Cerebellar nuclear complex (tissue), 1 donor: ENCODE results near the gene NEDD4L.

Source experiments
- DNase-seq, 2 experiments: peaks; one replicate each; lab custom pipeline; 2025; lab: John Stamatoyannopoulos, UW

Gene NEDD4L

GRCh38 chr18:58398648-58399398 lies 354.8 kb downstream of the NEDD4L start:
- DNase-seq: no peak

DNA sequence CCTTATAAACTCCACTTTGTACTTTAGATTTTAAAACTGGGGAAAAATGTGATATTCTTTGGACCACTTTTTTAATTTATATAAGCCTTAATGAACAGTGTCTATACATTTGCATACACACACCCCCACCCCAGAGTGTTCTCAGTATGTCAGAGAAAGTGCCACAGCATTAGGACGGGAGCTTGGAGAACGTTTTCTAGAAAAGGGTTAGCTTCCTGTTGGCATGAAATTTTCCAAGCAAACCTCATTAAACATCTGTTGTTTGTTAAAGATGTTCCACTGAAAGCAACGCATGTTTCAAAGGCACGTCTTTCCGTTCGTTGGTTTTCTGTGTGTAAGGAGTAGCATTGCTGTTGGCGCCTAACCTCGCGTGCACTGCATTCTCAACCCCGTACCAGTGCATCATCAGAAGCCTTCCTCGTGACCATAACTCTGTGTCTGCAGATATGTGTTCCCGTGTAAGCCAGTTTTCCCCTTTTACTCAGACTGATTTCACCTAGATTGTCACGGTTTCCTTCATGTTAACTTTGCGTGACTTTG lies 356.4 kb downstream of the NEDD4L start:
- no peak for DNase-seq

DNA sequence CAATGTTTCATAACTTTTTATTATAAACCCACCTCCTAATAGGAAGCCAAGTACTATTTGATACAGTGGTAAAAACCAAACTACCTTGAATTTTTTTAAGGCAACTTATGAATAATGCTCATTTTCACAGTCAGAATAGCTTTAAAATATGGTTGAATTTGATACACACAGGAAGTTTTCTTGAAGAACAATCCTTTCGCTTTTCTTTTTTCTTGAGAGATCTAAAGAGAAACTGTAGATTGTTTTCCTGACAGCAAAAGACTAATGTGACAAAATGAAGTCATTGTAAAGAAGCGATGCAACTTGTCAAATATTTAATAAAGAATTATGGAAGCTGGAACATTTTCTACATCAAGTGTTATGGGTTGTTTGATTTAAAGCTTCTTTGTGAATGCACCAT lies 357.2 kb downstream of the NEDD4L start:
- no peak for DNase-seq

GRCh38 chr18:58402247-58402646 lies 358.2 kb downstream of the NEDD4L start:
- DNase-seq: no peak

DNA sequence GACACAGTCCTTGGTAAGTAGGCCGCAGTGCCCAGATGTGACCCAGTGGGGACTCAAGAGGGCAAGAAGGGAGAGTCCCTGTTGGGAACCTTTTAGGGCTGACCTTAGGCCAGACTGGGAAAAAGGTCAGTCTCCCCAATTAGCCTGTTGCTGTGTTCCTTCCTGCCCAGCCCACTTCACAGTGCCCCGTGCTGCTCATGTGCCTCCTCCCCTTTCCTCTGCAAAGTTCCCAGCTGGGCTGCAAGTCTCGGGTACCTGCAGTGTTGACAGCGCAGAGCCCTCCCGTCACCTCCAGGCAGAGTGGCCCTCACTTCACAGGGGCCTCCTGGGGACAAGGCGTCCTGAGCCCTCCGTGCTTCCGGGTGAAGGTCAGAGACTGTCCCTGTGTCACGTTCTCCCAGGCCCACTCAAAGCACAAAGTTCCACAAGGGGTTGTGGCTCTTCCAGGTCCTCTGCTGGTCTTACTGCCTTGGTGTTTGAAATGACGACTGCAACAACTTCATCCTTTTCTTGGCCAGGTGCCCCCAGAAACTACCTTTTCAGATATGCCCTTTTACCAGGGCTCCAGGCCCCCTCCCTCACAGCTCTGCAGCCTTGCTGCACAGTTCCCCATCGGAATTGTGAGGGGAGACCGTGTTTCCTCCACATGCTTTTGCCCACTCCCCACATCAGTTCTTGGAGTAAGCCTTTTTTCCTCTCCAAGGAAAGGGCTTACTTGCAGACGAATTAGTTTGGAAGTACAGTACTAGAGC lies 359.1 kb downstream of the NEDD4L start:
- no peak for DNase-seq

- no peak for DNase-seq
Observed at GRCh38 chr18:58403799-58404455, 359.9 kb downstream of the NEDD4L start.

- no peak for DNase-seq
Observed at GRCh38 chr18:58405107-58405898, 361.3 kb downstream of the NEDD4L start.

DNA sequence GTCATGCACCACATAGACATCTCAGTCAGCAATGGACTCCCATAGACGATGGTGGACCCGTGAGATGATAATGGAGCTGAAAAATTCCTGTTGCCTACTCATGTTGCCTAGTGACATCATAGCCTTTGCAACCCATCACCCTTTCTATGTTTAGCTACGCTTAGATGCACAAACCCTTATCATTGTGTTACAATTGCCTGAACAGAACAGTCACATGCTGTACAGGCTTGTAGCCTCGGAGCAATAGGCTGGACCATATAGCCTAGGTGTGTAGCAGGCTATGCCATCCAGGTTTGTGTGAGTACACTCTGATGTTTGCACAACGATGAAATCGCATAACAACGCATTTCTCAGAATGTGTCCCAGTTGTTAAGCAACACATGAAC lies 363.2 kb downstream of the NEDD4L start:
- no peak for DNase-seq

DNA sequence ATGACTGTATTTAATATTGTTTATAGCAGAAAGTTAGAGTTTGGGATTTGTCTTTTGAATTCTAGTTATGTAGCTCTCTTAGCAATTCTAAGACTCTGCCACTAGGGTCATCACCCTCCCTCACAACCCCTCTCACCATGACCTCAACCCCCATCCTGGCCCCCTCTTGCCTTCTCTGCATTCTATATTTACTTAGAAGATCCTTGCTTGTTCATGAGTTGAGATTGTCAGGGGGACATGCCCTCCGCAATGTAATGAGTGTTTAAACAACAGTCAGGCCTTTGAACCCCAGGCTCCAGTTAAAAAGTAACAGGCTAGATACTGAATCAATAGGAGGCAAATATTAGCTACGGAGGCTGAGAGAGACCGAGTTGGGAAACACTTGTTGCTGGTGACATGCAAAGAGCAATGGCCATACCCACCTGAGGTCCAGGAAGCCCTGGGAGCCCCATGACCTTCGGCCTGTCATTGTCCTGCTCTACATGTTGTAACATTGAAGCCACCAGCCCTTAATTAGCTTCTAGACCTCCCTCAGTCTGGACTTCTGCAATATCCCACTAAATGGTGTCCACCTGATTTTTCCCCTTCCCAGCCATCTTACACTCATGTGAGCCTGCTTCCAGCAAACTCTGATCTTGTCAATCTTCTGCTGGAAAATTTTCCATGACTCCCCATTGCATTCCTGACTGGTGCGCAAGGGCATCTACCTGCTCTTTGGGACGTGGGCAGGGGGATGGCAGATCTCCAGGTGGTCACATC lies 363.8 kb downstream of the NEDD4L start:
- DNase-seq: no peak

GRCh38 chr18:58408665-58409064 lies 364.6 kb downstream of the NEDD4L start:
- DNase-seq: no peak

DNA sequence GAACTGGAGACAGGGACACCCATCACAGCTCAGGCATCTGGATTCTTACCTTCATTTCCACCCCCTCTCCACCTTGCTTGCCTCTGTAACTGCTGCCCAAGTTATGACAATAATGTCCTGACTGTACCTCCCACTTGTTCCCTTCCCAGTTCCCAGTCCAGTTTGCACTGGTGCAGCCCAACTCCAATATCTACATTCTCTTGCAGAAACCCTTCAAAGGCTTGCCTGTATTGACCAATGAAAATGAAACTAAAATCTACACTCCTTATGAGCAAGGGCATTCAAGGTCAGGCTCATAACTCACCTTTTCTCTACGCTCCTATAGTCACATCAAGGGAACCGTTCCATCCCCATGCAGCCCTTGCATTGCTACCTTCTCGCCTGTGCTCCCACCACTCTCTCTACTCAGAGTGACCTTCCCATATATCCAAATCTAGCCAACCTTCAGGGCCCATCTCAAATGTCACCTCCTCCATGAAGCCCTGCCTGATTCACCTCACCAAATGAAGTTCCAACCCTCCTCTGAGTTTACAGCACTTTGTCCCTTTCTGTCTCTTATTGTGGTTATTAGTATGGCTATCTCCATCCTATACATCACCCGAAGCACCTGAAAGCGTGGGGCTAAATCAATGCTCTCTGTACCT lies 365.9 kb downstream of the NEDD4L start:
- DNase-seq: no peak

DNA sequence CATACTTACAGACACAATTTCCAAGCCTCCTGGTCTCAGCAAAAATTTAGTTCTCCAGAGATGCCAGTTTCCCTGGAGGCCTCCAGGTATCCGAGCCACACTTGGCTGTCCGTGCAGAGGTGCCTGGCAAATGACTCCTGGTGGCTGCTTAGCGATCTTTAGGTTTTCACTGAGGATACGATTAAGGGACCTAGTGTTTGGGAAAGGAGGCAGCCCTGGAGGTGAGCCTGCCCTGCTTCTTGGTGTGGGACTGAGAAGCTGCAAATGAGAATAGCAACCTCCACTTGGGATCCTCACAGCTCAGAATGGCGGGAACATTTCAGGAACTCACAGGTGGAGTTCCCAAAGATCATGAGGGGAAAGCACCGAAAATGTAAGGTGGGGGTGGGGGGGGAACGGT lies 367.3 kb downstream of the NEDD4L start:
- DNase-seq: no peak

GRCh38 chr18:58412844-58413666 lies 369.0 kb downstream of the NEDD4L start:
- DNase-seq: no peak

GRCh38 chr18:58413667-58414628 lies 369.9 kb downstream of the NEDD4L start:
- DNase-seq: no peak

DNA sequence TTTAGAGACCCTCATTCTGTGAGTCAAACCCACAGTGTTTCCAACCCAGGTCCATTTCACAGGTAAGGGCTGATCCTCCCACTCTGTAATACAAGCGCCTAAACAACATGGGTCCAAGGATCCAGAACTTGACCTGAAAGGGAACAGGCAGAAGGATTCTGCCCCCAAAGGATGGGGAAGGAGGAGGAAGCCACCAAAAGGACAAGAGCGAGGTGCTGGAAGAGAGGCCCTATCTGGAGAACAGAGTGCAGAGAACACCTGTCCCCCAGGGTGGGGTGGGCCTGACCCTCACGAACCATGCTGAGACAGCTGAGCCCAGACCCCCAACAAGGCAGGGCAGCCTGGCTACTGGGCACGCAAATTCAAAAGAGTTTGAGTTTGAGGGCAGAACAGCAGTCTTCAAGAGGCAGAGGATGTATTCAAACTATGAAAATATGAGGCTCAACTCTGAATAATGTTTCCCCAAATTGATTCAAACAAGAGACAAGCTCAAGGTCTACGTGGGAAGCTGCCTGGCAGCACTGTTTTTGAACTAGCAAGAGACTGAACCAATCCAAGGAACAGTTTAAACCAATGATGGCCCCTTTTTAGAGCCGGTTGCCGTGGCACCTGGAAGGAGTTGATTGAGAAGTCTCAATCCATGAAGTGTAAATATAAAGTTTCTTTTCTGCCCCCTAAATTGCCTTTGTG lies 372.1 kb downstream of the NEDD4L start:
- no peak for DNase-seq

DNA sequence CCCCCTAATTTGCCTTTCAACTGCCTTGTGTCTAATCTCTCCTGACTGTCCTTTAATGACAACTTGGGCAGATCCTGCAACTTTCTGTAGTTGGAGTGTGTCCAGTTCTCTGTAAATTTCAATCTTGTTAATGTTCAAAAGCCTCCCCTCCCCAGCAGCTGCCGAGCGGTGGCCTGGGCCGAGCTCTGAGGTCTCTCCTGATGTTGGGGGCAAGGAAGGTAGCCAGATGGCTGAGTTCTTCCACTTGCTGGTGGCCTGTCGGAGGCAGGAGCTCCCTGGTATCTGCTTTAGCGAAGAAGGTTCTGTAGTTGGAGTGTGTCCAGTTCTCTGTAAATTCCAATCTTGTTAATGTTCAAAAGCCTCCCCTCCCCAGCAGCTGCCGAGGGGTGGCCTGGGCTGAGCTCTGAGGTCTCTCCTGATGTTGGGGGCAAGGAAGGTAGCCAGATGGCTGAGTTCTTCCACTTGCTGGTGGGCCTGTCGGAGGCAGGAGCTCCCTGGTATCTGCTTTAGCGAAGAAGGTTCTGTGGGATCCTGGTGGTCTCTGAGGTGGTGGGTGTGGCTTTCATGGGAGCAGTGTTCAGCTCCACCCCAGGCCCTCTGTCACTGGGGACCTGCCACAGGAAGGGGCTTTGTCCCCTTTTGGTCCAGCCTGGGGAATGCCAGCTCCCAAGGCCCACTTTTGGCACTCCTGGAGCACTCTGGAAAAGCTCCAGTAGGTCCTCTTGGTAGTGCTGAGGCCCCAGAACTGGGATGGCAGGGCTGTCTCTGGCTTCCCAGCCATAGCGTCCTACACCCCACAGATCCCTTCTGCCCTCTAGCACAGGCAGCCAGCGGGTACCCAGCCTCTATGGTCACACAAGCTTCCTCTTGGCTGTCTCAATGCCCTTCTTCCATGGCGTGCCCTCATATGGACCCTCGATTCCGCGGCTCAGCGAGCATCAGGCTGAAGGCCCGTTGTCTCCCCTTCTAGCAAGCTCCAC lies 373.0 kb downstream of the NEDD4L start:
- DNase-seq: no peak

- no peak for DNase-seq
Observed at GRCh38 chr18:58417752-58418151, 373.7 kb downstream of the NEDD4L start.
